ENCODE measurements around the gene PLOD2. TPM values are rescaled to one million over a fixed set of nuclear protein-coding genes. Genes with fewer than 3 reads are reported as not detected.

Gene PLOD2
- total and polyA plus RNA-seq, 2 of the 8 experiments (the other 6 are each of a cell fraction or from before 2014, with no cell fraction given), result 4.0 to 28.7 TPM

Other genes starting within 250 kb of the PLOD2 start
- 1.5 and 2.9 TPM in 2 replicates for gene PLSCR4, start 89.9 kb upstream of the PLOD2 start, total RNA-seq (2021; fragmentation: NEBNext Ultra II Directional; extraction: Animal tissue kit (Norgen Biotek cat#: 25700))
- 1.1 and 1.8 TPM in 2 replicates for gene PLSCR4, start 89.9 kb upstream of the PLOD2 start, polyA plus RNA-seq (2011; rRNA removed)

Data from H1 (cell line).